ENCODE measurements around the gene FIBCD1. TPM values are rescaled to one million over a fixed set of nuclear protein-coding genes. Genes with fewer than 3 reads are reported as not detected.

Gene FIBCD1
- total and polyA plus RNA-seq, 7 donors, result 0.01 TPM; not detected in 6

DNA sequence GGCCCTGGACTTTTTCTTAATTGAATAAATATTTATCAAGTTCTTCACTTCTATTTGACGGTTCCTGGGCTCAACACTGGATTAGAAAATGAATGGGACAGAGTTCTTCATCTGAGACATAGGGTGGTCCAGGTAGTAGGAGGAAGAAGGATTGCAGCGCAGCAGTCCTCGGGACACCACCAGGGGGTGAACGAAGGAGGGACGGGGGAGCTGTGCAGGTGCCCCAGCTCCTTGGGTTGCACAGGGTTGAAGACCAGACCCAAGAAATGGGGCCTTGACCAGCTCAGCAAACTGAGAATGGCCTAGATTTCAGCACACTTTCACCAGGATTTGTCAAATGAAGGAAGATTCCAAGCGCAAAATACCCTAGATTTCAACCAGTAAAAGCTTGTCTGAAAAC, 74.5 kb downstream of the FIBCD1 start:
- Histone ChIP-seq H3K4me1 (peaks cover 31% of the 10 kb centered on the region), H3K27me3 (ENCODE audit: insufficient read depth in 3 of 3, low read length in 2 of 3) (no peaks in the 10 kb centered on the region), H3K9me3 (no peaks in the 10 kb centered on the region), H3K4me3 (no peak overlapping the region), H3K36me3 (ENCODE audit: insufficient read depth in 1 of 2, low read depth in 1 of 2) (peaks cover 3 to 49% of the 10 kb centered on the region in 2 donors), H3K27ac (no peak overlapping the region)
- ATAC-seq, result no peak
- intact Hi-C loops (cut with DNase I), result loop anchor here (2.0 to 5.0 kb wide), 3 partner anchors 92 to 182 kb away; no protein-coding TSS in a partner anchor
- TF ChIP-seq, protein P1, sequence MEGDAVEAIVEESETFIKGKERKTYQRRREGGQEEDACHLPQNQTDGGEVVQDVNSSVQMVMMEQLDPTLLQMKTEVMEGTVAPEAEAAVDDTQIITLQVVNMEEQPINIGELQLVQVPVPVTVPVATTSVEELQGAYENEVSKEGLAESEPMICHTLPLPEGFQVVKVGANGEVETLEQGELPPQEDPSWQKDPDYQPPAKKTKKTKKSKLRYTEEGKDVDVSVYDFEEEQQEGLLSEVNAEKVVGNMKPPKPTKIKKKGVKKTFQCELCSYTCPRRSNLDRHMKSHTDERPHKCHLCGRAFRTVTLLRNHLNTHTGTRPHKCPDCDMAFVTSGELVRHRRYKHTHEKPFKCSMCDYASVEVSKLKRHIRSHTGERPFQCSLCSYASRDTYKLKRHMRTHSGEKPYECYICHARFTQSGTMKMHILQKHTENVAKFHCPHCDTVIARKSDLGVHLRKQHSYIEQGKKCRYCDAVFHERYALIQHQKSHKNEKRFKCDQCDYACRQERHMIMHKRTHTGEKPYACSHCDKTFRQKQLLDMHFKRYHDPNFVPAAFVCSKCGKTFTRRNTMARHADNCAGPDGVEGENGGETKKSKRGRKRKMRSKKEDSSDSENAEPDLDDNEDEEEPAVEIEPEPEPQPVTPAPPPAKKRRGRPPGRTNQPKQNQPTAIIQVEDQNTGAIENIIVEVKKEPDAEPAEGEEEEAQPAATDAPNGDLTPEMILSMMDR (IDR thresholded peaks at IDR 0.05), result no peak
- 80 to 96% (median 87%) methylated on average over 6 of the region's 6 CpGs for WGBS, 3 donors
- DNase-seq, result no peak

DNA sequence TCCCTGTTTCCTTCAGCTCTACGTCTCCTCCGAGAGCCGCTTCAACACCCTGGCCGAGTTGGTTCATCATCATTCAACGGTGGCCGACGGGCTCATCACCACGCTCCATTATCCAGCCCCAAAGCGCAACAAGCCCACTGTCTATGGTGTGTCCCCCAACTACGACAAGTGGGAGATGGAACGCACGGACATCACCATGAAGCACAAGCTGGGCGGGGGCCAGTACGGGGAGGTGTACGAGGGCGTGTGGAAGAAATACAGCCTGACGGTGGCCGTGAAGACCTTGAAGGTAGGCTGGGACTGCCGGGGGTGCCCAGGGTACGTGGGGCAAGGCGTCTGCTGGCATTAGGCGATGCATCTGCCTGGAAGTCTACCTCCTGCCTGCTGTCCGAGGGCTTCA, 76.3 kb downstream of the FIBCD1 start:
- TF ChIP-seq, protein P1 (IDR thresholded peaks at IDR 0.05), result no peak
- Histone ChIP-seq H3K36me3 (ENCODE audit: insufficient read depth in 1 of 2, low read depth in 1 of 2) (peaks cover 3 to 44% of the 10 kb centered on the region in 2 donors), H3K9me3 (no peaks in the 10 kb centered on the region), H3K4me1 (peaks cover 24% of the 10 kb centered on the region), H3K27ac (no peak overlapping the region), H3K4me3 (no peak overlapping the region), H3K27me3 (ENCODE audit: insufficient read depth in 3 of 3, low read length in 2 of 3) (no peaks in the 10 kb centered on the region)
- DNase-seq (no peak), ATAC-seq (no peak)
- 84 to 89% (median 87%) methylated on average over 23 of the region's 23 CpGs for WGBS, 3 donors
- intact Hi-C loops (cut with DNase I), result loop anchor here (2.0 to 5.0 kb wide), 3 partner anchors 90 to 155 kb away; no protein-coding TSS in a partner anchor

DNA sequence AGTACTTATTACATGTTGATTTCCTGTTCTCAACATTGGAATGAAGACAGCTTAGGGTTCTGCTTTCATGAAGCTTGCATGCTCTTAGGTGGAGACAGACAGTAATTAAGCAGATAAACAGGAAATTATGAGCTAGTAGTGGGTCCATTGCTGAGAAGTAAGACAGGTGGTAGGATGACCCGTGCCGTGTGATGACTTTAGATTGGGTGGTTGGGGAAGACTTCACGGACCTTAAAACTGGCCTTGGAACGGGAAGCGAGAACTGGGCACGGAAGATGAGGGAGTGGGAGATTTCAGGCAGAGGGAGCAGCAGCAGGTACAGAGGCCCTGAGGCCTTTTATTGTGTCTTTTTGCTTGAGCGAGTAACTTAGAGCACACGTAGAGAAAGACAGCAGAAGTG, 76.8 kb downstream of the FIBCD1 start:
- WGBS, 3 donors, result 75 to 81% (median 75%) methylated on average over 8 of the region's 8 CpGs
- peaks cover 24% of the 10 kb centered on the region for H3K4me1 ChIP-seq

GRCh38 chr9:130861372-130862180, 77.5 kb downstream of the FIBCD1 start:
- 72 to 81% (median 73%) methylated on average over 8 of the region's 8 CpGs for WGBS, 3 donors
- Histone ChIP-seq H3K27ac (peak overlapping the region; percentile 66), H3K9me3 (no peaks in the 10 kb centered on the region), H3K4me3 (no peak overlapping the region), H3K36me3 (ENCODE audit: insufficient read depth in 1 of 2, low read depth in 1 of 2) (peaks cover 6 to 46% of the 10 kb centered on the region in 2 donors), H3K4me1 (peaks cover 21% of the 10 kb centered on the region), H3K27me3 (ENCODE audit: insufficient read depth in 3 of 3, low read length in 2 of 3) (no peaks in the 10 kb centered on the region)
- no peak for ATAC-seq
- DNase-seq, result no peak
- TF ChIP-seq, protein P1 (IDR thresholded peaks at IDR 0.05), result no peak
- intact Hi-C loops (cut with DNase I), result loop anchor here (2.0 to 5.0 kb wide), 3 partner anchors 89 to 154 kb away; no protein-coding TSS in a partner anchor

More for the DNA sequence above, 76.8 kb downstream of the FIBCD1 start:
- intact Hi-C loops (cut with DNase I), result loop anchor here (2.0 to 5.0 kb wide), 3 partner anchors 90 to 155 kb away; no protein-coding TSS in a partner anchor
- Histone ChIP-seq H3K9me3 (no peaks in the 10 kb centered on the region), H3K27me3 (ENCODE audit: insufficient read depth in 3 of 3, low read length in 2 of 3) (no peaks in the 10 kb centered on the region), H3K36me3 (ENCODE audit: insufficient read depth in 1 of 2, low read depth in 1 of 2) (peaks cover 5 to 41% of the 10 kb centered on the region in 2 donors), H3K27ac (no peak overlapping the region), H3K4me3 (no peak overlapping the region)
- no peak for DNase-seq
- TF ChIP-seq, protein P1 (IDR thresholded peaks at IDR 0.05), result no peak
- no peak for ATAC-seq
